Tibial artery (tissue), 4 donors: ENCODE measurements around the gene TES.

Source experiments
- DNase-seq, 2 donors: peaks; one replicate each; pipeline ENCODE4 v3.0.0-alpha.2; 2019
- H3K27ac ChIP-seq, 2 donors: fragments of 200-600 bp; sonication (generic) in 1 of 2; 1 replicate in 1 of 2; 2 replicates in 1 of 2; pipeline ENCODE4 v1.5.1; 2018 to 2019; ENCODE audit warnings: mild to moderate bottlenecking in 1 of 2
- H3K27me3 ChIP-seq, 2 donors: fragments of 200-600 bp; sonication (generic) in 1 of 2; one replicate each; pipeline versions ENCODE4 v1.5.1 to v1.6.0; 2016 to 2019
- H3K36me3 ChIP-seq, 3 donors: fragments of 200-600 bp; sonication (generic) in 2 of 3; one replicate each; pipeline ENCODE4 v1.5.1; 2016 to 2019; ENCODE audit warnings: mild to moderate bottlenecking in 2 of 3
- H3K4me1 ChIP-seq, 4 donors: fragments of 200-600 bp; sonication (generic) in 2 of 4; 1 replicate in 3 of 4; 2 replicates in 1 of 4; pipeline ENCODE4 v1.5.1; 2016 to 2019
- H3K4me3 ChIP-seq, 2 donors: fragments of 200-600 bp; sonication (generic) in 1 of 2; 1 replicate in 1 of 2; 2 replicates in 1 of 2; pipeline ENCODE4 v1.5.1; 2018 to 2019; ENCODE audit warnings: mild to moderate bottlenecking in 2 of 2
- H3K9me3 ChIP-seq, 3 donors: fragments of 200-600 bp; sonication (generic) in 1 of 3; one replicate each; pipeline ENCODE4 v1.5.1; 2016 to 2019
- intact Hi-C: fragments of 100-400 bp; cut with DNase I; formaldehyde crosslinking; loops from one replicate; pipeline ENCODE4 v1.15.0; 2023; ENCODE audit warnings: low total_unique reads
- TF ChIP-seq, protein P1 (sequence below), 2 experiments: fragments of 200-600 bp in 1 of 2; fragments of 450-650 bp in 1 of 2; IDR thresholded peaks; one replicate each; pipeline ENCODE4 v1.5.1; 2017 to 2019; ENCODE audit warnings: antibody characterized with exemption in 2 of 2, mild to moderate bottlenecking in 1 of 2, moderate library complexity in 1 of 2

TES gene

GRCh38 chr7:116228241-116228640 lies 17.9 kb downstream of the TES start:
- TF ChIP-seq, protein P1, sequence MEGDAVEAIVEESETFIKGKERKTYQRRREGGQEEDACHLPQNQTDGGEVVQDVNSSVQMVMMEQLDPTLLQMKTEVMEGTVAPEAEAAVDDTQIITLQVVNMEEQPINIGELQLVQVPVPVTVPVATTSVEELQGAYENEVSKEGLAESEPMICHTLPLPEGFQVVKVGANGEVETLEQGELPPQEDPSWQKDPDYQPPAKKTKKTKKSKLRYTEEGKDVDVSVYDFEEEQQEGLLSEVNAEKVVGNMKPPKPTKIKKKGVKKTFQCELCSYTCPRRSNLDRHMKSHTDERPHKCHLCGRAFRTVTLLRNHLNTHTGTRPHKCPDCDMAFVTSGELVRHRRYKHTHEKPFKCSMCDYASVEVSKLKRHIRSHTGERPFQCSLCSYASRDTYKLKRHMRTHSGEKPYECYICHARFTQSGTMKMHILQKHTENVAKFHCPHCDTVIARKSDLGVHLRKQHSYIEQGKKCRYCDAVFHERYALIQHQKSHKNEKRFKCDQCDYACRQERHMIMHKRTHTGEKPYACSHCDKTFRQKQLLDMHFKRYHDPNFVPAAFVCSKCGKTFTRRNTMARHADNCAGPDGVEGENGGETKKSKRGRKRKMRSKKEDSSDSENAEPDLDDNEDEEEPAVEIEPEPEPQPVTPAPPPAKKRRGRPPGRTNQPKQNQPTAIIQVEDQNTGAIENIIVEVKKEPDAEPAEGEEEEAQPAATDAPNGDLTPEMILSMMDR (IDR thresholded peaks at IDR 0.05): no peak
- Histone ChIP-seq H3K4me1 (peaks cover 0 to 98% (median 65%) of the 10 kb centered on the region in 4 donors), H3K36me3 (no peaks in the 10 kb centered on the region), H3K27ac (peak overlapping the region; percentile 87 to 90), H3K27me3 (no peaks in the 10 kb centered on the region), H3K4me3 (no peak overlapping the region), H3K9me3 (no peaks in the 10 kb centered on the region)
- no peak for DNase-seq
- intact Hi-C loops: no loop called here

GRCh38 chr7:116229366-116229765 lies 19.0 kb downstream of the TES start:
- Histone ChIP-seq H3K4me1 (peaks cover 0 to 98% (median 62%) of the 10 kb centered on the region in 4 donors), H3K27me3 (no peaks in the 10 kb centered on the region), H3K27ac (peak overlapping the region; percentile 87 to 90), H3K9me3 (no peaks in the 10 kb centered on the region), H3K4me3 (no peak overlapping the region), H3K36me3 (no peaks in the 10 kb centered on the region)
- TF ChIP-seq, protein P1 (IDR thresholded peaks at IDR 0.05): no peak
- intact Hi-C loops: no loop called here
- no peak for DNase-seq

DNA sequence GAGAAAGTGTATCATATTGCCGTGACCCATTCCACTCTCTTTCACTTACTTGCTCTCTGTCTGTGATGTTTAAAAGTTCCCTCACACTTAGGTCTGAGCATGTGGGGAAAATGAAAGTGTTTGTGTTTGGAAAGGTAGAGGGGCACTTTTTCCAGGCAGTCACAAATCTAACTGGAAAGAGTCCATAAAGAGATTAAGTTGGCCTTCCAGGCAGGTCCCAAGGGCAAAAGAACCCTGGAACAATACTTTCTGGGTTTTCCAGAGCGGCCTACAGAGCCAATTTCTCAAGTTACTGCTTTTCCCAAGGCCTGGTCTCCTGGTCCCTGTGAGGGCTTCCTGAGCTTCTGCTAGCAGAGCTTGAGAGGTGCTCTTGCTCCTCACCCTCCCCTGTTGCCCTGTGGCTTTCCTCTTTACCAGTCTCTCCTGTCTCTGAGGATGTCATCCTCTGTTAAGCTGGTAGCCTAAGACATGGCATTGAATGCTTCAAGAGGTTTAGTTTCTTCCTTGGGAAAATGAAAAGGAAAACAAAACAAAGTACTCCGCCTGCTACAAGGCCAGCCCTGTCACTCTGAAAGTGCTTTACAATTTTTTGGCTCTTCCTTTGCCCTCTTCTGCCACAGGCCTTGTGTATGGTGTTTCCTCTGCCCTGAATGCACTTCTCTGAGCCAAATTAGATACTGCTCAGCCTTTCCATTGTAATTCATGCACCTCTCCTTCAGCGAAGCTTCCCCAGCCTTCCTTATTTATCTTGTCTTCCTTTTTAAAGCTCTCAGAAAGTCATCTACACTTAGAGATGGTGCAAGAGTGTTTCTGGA lies 20.1 kb downstream of the TES start:
- Histone ChIP-seq H3K27ac (peak overlapping the region; percentile 87 to 90), H3K27me3 (no peaks in the 10 kb centered on the region), H3K4me3 (peak overlapping the region in 1 of 2 donors; percentile 12), H3K4me1 (peaks cover 0 to 98% (median 62%) of the 10 kb centered on the region in 4 donors), H3K36me3 (no peaks in the 10 kb centered on the region), H3K9me3 (no peaks in the 10 kb centered on the region)
- TF ChIP-seq, protein P1 (IDR thresholded peaks at IDR 0.05): no peak
- no peak for DNase-seq
- intact Hi-C loops: no loop called here

- no peak for DNase-seq
- Histone ChIP-seq H3K36me3 (no peaks in the 10 kb centered on the region), H3K9me3 (no peaks in the 10 kb centered on the region), H3K27ac (peak overlapping the region; percentile 87 to 90), H3K27me3 (no peaks in the 10 kb centered on the region), H3K4me1 (peaks cover 0 to 97% (median 62%) of the 10 kb centered on the region in 4 donors), H3K4me3 (no peak overlapping the region)
- intact Hi-C loops: no loop called here
- TF ChIP-seq, protein P1 (IDR thresholded peaks at IDR 0.05): no peak
Measured at GRCh38 chr7:116231543-116231942, 21.2 kb downstream of the TES start.

- no peak overlapping the region for H3K4me3 ChIP-seq
- no peaks in the 10 kb centered on the region for H3K36me3 ChIP-seq
- H3K27me3 ChIP-seq: no peaks in the 10 kb centered on the region
- TF ChIP-seq, protein P1 (IDR thresholded peaks at IDR 0.05): no peak
- intact Hi-C loops: no loop called here
- no peaks in the 10 kb centered on the region for H3K9me3 ChIP-seq
- peaks cover 0 to 97% (median 63%) of the 10 kb centered on the region in 4 donors for H3K4me1 ChIP-seq
- DNase-seq: no peak
- peak overlapping the region; percentile 87 to 90 for H3K27ac ChIP-seq
Measured at GRCh38 chr7:116231949-116232348, 21.6 kb downstream of the TES start.
